Measurements from ENCODE around the gene PRCD.
"Not testable (repeated sequence)": the region's sequence is repeated elsewhere in the genome, so short reads cannot be mapped to it uniquely, and the experiment has no call there.

Gene PRCD

DNA sequence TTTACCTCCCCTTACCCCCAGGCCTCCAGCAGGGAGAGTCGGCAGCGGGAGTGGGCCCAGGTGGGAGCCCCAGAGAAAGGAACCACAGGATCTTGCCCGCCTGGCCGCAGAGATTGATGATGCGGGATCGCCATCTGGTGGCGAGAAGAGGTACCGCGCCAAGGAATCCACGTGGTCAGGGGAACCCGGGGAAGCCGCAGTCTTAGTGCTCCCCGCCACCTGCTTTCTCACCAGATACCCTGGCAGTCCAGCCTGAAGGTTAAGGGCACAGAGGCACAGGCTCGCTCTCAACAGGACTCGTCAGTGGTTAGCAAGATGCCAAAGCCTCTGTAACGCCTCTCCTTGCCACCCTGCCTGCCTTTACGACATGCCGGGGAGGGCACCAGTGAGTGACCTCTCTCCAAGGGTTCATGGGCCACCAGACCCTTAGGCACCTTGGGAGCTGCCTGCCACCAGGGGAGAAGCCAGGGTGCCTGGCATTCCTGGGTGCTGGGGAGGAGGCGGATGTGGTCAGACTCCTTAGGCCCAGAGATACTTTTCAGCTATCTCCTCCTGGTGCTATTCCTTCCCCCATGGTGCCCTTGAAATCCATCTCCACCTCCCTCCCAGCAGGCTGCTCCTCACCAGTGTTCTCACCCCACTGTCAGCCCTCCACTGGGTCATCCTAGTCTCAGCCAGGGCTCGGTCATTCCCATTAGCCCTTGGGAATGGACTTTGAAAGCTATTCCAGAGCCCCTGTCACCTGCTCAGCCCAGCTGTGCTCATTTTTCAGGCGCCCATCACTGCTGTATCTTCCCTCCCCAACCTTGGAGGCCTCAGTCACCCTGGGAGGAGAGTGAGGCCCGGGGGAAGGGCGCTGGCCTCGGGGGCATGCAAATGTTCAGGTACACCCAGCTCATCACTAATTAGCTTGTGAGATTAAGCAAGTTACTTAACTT lies 33.2 kb upstream of the PRCD start:
- peak; percentile 96 for DNase-seq

DNA sequence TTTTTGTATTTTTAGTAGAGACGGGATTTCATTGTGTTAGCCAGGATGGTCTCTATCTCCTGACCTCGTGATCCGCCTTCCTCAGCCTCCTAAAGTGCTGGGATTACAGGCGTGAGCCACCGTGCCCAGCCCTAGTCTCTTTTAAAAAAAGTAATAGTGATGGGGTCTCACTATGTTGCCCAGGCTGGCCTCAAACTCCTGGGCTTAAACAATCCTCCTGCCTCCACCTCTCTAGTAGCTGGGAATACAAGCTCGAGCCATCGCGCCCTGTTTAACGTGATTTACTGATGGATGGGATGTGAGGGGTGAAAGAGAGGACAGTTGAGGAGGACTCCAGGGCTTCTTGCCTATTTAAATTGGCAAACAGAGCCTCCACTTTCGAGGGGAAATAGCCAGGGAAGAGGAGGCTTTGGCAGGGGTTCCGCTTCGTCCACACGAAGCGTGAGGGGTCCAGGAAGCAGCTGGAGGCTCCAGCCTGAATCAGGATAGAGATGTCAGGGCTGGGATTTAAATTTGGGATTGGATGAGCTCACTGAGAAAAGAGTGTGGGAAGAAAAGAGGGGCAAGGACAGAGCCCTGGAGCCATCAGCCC lies 31.3 kb upstream of the PRCD start:
- DNase-seq: not testable (repeated sequence)

DNA sequence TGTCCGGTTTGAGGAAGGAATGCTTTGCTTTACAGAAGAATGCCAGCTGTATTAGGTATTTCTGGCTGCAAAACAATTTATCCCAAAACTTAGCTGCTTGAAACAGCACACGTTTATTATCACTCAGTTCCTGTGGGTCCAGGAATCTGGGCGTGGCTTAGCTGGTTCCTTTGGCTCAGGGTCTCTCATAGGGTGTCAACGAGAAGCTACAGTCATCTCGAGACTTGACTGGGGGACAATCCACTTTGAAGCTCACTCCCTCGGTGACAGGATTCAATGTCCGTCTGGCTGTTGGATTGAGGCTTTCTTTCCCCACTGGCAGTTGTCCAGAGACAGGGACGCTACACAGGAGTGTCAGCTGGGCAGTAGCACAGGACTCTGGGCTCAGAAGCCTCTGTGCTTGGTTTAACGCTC lies 29.0 kb upstream of the PRCD start:
- no peak for DNase-seq

DNA sequence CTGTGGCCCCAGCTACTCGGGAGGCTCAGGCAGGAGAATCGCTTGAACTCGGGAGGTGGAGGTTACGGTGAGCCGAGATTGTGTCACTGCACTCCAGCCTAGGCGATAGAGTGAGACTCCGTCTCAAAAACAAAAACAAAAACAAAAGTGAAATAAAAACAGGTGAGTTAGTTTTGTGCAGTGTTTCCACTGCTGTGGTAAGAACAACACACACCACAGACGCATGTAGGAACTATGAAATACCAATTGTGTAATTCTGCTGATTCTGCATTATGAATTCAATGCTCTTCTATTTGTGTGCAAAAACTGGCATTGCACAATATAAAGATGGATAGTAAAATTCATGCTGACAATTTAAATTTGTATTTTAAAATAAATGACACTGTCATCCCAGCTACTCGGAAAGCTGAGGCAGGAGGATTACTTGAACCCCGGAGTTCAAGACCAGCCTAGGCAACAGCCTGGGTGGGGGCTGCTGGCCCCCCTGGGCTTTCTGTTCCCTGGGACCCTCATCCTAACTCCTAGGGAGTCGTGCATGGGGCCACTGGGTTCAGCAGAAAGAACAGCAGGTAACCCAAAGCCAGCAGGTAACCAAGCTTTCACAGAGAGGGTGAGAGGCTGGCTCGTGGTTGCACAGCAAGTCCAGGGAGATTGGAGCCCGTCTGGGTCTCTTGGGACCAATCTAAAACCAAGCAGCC lies 28.0 kb upstream of the PRCD start:
- DNase-seq: no peak

DNA sequence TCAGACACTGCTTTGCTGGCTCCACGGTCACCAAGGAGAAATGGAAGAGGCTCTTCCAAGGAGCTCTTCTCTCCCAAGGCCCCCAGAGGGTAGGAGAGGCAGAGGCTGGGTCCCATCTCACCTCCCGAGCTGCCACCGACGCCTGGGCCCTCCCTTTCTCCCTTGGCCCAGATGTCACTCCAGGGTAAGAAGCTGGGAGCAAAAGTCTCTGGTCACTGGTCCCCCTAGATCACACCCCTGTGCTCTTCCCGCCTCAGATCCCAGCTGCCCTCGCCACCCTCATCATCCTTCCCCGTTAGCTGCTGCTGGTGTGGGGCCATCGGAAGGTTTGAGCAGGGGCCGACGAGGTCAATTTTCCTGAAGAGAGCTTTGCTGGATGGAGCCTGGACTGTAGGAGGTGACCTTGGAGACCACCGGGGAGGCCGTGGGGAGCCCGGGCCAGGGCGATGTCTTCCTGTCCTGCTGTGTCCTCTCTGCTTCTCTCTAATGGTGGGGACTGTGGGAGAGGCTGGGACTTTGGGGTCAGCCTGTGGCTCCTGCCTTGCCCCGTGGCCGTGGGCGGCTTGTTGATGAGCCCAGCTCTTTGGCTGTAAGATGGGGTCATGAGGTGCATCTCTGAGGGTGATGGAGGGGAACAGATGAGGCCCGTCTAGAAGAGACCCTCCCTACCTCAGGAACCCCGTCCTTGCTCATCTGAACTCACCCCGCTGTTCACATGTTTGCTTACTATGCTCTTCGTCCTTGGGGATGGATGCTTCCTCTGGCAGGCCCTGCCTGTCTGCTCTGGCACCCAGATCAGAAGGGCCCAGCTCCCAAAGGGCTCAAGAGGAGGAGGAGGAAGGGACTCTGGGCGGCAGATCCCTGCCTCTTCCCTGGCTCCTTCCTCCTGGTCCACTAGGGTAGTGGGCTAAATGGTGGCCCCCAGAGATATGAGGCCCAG lies 27.2 kb upstream of the PRCD start:
- DNase-seq: no peak

DNA sequence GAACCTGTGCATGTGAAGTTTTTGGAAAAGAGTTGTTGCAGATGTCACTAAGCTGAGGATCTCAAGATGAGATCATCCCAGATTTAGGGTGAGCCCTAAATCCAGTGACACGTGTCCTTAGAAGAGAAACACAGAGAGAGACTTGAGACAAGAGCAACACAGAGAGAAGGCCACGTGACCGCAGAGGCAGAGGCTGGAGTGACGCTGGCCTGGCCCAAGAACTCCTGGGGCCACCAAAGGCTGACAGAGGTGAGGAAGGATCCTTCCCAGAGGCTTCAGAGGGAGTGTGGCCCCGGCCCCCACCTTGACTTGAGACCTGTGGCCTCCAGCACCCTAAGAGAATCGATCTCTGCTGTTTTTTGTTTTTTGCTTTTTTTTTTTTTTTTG lies 26.5 kb upstream of the PRCD start:
- no peak for DNase-seq

DNA sequence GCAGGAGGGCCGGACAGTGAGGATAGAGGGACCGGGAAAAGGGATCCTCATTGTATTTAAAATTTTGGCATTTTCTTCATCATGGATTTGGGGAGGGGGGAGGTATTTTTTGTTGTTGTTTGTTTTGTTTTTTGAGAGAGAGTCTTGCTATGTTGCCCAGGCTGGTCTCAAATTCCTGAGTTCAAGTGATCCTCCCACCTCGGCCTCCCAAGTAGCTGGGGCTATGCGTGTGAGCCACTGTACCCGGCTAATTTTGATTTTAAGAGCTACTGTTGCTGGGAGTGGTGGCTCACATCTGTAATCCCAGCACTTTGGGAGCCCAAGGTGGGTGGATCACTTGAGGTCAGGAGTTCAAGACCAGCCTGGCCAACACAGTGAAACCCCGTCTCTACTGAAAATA lies 25.5 kb upstream of the PRCD start:
- not testable (repeated sequence) for DNase-seq

DNA sequence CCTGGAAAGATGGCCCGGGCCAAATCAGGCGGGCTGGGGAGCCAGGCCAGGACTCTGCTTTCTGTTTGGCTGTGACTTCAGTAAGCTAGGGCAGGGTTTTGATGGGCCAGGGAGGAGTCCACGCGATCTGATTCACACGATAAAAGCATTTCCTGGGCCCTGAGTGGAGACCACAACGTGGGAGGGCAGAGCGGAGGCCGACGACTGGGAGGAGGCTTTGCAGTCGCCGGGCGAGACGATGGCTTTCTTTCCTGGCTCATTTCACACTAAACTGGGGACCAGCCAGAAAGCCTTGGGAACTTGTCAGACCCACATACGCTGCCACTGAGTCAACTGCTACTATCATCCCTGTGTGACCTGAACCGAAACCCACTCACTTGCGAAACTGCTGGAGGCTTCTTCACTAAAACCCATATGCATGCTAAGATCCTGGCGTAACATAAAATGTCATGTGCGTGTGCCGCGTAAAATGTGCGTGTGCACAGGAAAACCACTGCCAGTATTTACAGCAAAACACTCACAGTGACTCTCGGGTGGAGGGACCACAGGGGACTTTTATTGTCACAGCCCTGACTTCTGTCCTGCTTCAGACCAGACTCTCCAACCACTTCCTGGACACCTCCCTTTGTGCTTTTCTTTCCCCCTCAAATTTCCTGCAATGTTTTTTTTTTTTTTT lies 24.4 kb upstream of the PRCD start:
- peak; percentile 87 to 89 for DNase-seq

DNA sequence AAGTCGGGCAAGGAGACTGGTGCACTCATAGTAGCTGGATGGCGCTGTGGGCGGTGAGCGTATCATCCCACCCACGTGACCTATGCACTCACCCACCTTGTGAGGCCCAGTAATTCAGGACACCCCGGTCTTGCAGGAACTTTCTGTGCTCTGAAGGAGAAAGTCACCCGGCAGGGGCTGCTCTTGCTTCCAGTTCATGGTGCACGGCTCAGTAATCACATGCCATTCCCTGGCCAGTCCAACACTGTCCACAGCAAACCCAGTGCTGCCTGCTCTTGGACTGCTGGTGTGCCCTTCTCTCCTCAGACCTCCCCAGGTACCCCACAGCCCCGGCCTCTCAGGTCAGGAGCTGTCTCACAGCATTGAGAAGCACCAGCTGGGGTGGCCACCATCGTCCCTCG lies 22.2 kb upstream of the PRCD start:
- no peak for DNase-seq

DNA sequence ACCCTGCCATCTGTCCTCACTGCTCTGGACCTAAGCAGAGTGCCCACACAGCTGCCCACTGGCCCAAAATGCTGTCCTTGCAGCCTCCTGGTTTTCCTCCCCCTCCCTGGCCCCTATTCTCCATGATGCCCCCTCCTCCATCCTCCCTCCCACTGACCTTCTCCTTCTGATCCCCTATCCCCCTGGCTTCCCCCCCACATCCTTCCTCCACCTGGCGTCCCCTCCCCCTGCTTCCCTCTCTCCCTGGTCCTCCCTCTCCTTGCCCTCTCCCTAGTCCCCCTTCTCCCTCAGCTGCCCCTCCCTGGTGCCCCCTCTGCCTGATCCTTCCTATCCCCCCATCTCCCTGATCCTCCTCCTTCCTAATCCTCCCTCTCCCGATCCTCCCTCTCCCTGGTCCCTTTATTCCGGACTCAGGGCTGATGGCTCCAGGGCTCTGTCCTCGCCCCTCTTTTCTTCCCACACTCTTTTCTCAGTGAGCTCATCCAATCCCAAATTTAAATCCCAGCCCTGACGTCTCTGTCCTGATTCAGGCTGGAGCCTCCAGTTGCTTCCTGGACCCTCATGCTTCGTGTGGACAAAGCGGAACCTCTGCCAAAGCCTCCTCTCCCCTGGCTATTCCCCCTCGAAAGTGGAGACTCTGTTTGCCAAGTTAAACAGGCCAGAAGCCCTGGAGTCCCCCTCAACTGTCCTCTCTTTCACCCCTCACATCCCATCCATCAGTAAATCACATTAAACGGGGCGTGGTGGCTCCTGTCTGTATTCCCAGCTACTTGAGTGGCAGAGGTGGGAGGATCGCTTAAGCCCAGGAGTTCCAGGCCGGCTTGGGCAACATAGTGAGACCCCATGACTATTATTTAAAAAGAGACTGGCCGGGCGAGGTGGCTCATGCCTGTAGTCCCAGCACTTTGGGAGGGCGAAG lies 20.5 kb upstream of the PRCD start:
- DNase-seq: no peak

DNA sequence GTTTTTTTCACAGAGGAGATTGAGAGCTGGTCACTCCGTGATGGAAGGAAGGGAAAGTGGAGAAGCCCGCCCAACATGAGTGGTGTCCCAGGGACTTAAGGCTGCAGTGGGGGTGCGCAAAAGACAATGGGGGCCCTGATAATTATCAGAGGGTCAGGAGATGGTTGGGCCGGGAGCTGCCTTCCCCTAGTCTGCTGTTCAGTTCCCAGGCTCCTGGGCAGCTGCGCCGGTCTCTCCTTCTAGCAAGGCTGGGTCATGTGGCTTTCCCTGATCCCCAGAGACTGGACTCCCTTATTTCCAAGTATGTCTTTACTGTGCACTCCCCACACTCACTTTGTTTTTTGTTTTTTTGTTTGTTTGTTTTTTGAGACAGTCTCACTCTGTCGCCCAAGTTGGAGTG lies 18.6 kb upstream of the PRCD start:
- DNase-seq: no peak

DNA sequence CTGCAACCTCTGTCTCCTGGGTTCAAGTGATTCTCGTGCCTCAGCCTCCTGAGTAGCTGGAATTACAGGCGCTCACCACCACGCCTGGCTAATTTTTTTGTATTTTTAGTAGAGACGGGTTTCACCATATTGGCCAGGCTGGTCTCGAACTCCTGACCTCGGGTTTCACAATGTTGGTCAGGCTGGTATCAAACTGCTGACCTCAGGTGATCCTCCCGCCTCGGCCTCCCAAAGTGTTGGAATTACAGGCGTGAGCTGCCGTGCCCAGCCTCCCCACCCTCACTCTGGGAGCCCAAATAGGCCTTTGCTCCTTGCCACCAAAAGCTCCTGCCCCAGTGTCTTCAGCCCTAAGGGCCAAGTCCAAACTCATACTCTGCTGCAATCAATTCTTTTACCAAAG lies 18.2 kb upstream of the PRCD start:
- not testable (repeated sequence) for DNase-seq

DNA sequence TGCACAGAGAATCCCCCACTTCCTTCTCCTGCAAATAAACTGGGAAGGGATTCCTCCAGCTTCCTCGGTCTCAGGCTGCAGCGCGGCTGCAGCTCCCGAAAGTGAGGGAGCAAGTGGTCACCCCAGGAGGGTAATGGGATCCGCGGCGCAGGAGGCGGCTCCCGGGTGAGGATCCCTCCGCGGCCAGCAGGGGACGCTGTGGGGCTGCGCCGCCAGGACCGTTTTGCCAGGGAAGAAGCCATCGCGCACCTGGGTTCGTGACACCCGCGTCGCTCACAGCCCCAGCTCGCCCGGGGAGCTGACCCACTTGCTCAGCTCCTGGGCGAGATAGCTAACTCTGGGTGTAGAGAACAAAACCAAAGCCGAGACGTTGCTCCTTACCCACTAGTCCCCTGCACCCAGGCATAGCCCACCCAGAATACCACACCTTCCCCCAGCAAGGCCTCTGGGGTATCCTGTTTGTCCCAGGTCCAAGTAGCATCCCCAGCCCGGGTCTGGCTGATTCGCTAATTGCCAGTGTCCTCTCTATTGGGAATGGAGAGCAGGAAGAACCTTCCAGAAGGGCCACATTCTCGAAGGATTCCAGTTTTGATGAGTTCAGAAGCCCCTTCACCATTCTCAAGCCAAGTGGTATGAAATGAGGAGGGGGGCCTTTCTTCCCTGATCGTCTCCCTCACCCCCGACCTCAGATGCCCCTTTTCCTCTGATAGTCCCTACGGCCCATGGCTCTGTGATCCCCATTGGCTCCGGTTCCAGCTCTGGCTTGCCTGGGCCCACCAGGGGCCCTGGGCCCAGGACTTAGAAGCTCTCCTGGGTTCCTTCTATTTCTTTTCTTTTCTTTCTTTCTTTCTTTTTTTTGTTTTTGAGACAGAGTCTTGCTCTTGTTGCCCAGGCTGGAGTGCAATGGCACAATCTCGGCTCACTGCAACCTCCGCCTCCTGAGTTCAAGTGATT lies 16.5 kb upstream of the PRCD start:
- DNase-seq: peak; percentile 86 to 92

DNA sequence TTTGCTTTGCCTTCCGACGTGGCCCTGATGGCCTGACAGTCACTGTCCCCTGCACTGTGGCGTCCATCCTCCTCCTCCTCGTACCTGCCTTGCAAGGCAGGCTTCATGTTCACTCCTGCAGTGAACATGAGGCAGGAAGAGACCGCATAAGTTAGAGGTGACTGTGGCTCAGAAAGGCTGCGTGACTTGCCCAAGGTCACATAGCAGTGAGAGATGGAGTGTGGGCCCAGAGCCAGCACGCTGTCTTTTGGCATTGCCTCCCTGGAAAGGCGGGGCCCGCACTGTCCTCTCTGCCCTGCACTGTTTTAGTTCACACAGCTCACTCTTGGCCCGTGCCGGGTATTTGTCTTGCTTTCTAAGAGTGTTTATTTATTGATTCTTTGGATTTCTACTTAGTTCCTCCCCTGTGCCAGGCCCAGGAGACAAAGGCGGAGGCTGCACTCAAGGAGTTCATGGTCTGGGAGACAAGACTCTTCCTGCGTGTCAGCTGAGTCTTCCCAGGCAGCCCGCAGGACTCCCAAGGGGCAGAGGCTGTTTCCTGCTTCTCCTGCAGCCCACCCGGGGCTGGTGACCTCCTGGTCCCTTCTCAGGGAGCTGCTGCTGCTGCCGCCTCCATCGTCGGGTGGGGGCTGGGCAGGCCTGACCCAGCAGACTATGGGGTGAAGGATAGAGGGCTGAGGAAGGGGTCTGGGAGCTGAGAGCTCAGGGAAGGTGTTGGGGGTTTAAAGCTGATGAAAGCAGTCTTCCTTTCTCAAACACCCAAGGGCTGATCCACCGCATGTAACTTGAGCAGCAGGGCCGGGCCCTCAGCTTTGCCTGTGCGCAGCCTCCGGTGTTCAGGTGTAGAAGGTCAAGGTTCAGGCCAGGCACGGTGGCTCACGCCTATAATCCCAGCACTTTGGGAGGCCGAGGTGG lies 15.0 kb upstream of the PRCD start:
- no peak for DNase-seq

DNA sequence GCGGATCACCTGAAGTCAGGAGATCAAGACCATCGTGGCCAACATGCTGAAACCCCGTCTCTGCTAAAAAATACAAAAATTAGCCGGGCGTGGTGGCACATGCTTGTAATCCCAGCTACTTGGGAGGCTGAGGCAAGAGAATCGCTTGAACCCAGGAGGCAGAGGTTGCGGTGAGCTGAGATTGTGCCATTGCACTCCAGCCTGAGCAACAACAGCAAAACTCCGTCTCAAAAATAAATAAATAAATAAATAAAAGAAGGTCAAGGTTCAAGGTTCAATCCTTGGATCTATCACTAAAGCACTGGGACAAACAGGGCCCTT lies 14.4 kb upstream of the PRCD start:
- not testable (repeated sequence) for DNase-seq

DNA sequence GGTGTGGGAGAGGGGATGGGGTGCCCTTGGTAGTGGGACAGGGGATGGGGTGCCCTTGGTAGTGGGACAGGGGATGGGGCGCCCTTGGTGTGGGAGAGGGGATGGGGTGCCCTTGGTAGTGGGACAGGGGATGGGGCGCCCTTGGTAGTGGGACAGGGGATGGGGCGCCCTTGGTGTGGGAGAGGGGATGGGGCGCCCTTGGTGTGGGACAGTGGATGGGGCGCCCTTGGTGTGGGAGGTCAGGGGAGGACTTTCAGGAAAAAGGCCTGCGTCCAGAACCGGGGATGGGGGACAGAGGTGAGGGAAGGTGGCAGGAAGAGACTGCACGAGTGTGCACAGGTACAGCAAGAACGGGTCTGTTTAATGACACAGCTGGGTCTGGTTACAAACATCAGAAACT lies 12.8 kb upstream of the PRCD start:
- DNase-seq: not testable (repeated sequence)

DNA sequence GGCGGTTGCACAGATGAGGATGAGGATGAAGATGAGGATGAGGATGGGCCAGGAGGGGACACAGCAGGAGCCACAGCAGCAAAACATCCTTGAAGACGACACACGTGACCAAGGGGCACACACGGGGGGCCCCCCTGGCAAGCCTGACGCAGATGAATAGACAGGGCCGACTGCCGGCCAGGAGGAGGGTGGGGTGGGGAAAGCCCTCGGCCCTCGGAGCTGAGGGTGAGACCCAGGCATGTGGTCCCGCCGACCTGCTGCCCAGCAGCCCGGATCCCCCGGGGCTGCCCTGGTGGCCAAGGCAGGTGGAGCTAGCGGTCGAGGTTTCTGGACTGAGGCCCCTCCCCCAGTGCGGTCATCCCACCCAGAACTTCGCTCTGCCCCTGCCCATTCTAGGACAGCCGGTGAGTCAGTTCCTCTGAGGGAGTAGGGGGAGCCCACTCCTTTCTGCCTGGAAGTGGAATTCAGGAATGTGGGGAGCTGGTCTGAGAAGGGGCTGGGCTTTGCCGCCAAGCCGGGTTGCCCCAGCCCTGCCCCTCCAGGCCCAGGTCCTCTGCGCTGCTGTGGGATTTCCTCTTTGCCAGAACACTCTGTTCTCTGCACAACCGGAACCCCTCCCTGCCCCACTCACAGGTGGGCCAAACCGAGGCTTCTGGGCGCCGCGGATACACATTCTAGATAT lies 12.3 kb upstream of the PRCD start:
- no peak for DNase-seq

DNA sequence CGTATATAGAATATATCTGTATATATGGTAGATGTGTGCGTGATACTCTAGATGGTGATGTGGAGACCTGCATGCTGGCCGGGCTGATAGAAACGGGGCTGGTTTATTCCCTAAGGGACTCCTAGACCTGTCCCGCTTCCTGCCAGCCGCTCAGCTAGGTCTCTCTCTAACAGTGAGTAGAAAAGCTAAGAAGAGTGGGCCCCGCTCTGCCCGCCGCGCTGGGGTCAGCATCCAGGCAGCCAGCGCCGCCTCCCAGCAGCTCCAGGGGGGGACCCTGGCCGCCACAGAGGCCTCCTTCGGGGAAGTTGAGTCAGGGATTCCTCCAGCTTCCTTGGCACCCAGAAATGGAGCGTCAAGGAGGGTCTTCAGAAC lies 11.7 kb upstream of the PRCD start:
- DNase-seq: no peak
